ENCODE results near the gene TRAPPC13.

TRAPPC13 gene

GRCh38 chr5:65682148-65682547, 57.3 kb downstream of the TRAPPC13 start:
- no peak for DNase-seq (ENCODE audit: low read depth in 2 of 2)

DNA sequence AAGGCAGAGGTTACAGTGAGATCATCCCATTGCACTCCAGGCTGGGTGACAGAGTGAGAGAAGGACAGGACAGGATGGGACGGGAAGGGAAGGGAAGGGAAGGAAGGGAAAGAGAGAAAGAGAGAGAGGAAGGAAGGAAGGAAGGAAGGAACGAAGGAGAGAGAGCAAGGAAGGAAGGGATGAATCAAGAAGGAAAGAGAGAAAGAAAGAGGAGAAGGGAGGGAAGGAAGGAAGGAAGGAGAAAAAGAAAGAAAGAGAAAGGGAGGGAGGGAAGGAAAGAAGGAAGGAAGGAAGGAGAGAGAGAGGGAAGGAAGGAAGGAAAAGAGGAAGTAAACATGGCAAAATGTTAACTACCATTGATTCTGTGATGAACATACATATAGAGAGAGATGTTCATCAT, 68.3 kb downstream of the TRAPPC13 start:
- DNase-seq (ENCODE audit: low read depth in 2 of 2) = no peak

GRCh38 chr5:65695162-65695755, 70.4 kb downstream of the TRAPPC13 start:
- no peak for DNase-seq (ENCODE audit: low read depth in 2 of 2)

DNA sequence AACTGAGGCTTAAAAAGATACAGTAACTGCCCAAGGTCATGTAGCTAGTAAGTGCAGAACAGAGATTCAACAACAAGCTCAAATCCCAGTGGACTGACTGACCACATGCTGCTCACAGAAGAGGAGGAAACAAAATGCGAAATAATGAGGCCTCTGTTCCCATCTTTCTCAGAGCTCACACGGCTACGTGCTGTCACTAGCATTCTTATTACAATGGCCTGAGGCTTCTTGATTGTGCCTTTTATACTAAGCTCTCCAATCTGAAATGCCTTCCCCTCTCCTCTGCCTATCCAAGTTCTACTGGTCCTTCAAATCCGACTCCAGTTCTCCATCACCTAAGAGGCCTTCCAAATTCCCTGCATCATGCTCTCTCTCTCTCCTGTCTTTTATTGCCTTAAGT, 71.1 kb downstream of the TRAPPC13 start:
- DNase-seq (ENCODE audit: low read depth in 2 of 2) = no peak

DNA sequence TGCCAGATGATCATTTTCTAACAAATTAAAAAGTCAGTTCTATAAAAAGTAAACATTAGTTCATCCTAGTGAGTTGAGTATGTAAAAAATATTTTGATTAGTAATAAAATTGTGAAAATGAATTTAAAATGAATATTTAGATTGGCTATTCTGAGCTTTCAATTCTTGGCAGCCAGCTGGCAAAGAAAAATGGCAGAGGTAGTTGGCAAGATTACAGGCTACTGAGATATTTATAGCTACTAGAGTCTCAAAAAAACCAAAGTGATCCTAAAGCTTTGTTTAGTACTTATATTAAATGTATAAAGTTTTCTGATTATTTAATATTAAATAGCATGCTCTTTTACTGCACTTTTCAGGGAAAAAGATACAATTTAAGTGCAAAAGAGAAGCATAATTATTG, 72.1 kb downstream of the TRAPPC13 start:
- no peak for DNase-seq (ENCODE audit: low read depth in 2 of 2)

GRCh38 chr5:65699338-65699737, 74.5 kb downstream of the TRAPPC13 start:
- DNase-seq (ENCODE audit: low read depth in 2 of 2) = no peak

- no peak for DNase-seq (ENCODE audit: low read depth in 2 of 2)
Observed at GRCh38 chr5:65702036-65702435, 77.2 kb downstream of the TRAPPC13 start.

DNA sequence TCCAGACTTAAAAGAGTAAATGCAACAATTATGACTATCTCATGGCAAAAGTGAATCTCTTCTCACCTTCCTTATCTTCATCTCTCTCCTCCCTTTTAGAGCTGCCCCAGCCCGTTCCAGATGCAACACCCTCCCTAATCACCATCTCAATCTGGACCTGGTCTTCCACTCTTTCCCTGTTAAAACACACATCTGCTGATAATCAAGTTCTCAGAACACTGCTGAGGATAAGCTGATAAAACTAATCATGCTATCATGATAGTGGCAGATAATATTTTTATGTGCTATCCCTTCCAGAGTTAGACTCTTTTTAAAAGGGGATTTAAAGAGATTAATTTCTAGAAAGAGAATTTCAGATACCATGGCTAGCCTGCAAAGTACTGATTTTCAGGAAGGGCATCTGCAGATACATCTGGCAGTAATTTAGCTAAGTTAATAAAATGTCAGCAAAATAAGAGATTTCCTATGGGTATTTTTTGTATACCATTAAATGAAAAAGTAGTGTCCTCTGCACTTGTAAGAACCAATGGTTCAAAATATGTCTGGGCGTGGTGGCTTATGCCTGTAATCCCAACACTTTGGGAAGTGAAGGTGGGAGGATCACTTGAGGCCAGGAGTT, 79.9 kb downstream of the TRAPPC13 start:
- DNase-seq (ENCODE audit: low read depth in 2 of 2) = no peak

- no peak for DNase-seq (ENCODE audit: low read depth in 2 of 2)
Observed at GRCh38 chr5:65707663-65708062, 82.8 kb downstream of the TRAPPC13 start.

GRCh38 chr5:65708145-65708544, 83.3 kb downstream of the TRAPPC13 start:
- no peak for DNase-seq (ENCODE audit: low read depth in 2 of 2)

Measured in activated CD4-positive, alpha-beta T cell treated with anti-CD3 and anti-CD28 coated beads for 24 hours (primary cell).